GM12878 (cell line): ENCODE data around the gene RTF2. TPM values are rescaled to one million over a fixed set of nuclear protein-coding genes. Genes with fewer than 3 reads are reported as not detected.

Experiments
- ATAC-seq: fragments of 200-7000 bp; cut with Tn5 transposase; 3 replicates; pipeline ENCODE4 v1.9.1; 2020; ENCODE audit warnings: mild to moderate bottlenecking, moderate library complexity
- BruUV-seq: library from RNA; stranded (reverse); fragments of 400-500 nt; replicated peaks from 2 replicates; lab custom pipeline; 2021; lab: Mats Ljungman, UMichigan
- CTCF ChIA-PET: fragments of 300-600 bp; sonication (Branson Sonifier 250); formaldehyde crosslinking; extraction: SDS; loops from one replicate; lab custom pipeline; 2021; ENCODE audit warnings: inconsistent platforms; lab: Yijun Ruan, JAX
- POLR2A ChIA-PET: fragments of 350-600 bp; formaldehyde crosslinking; extraction: SDS; loops from one replicate; lab custom pipeline; 2021; ENCODE audit warnings: inconsistent platforms; lab: Charles Lee
- RAD21 ChIA-PET: fragments of 300-600 bp; sonication (Branson Sonifier 250); formaldehyde crosslinking; loops from one replicate; lab custom pipeline; 2023; ENCODE audit warnings: antibody characterized with exemption; ENCODE audit not compliant: unreplicated experiment; lab: Charles Lee
- SMC1A ChIA-PET: fragments of 300-600 bp; sonication (Branson Sonifier 250); formaldehyde crosslinking; loops from one replicate; lab custom pipeline; 2023; ENCODE audit not compliant: unreplicated experiment, uncharacterized antibody; lab: Charles Lee
- DNase-seq: peaks from one replicate; pipeline ENCODE4 v3.0.0-alpha.2; 2011; ENCODE audit warnings: low read depth, low spot score
- FAIRE-seq: peaks from 3 replicates; lab custom pipeline; 2011; peaks lifted over from hg19 to GRCh38; lab: Jason Lieb, UNC
- H2AFZ ChIP-seq: 2 replicates; pipeline ENCODE4 v1.6.0; 2011; ENCODE audit warnings: low read depth, low read length, control low read depth; ENCODE audit not compliant: control insufficient read depth
- H3K27ac ChIP-seq: 2 replicates; pipeline ENCODE4 v1.5.1; 2011; ENCODE audit warnings: control low read depth; ENCODE audit not compliant: control insufficient read depth, insufficient read depth
- H3K27me3 ChIP-seq, 2 experiments: replicated peaks in 1 of 2; 2 replicates each; pipeline versions ENCODE4 v1.6.0 to v1.6.1; 2011; ENCODE audit warnings: low read length in 1 of 2; ENCODE audit not compliant: control insufficient read depth in 2 of 2, insufficient read depth in 2 of 2
- H3K36me3 ChIP-seq, 2 experiments: 2 replicates each; pipeline ENCODE4 v1.5.1; 2011; ENCODE audit warnings: low read length in 1 of 2; ENCODE audit not compliant: control insufficient read depth in 2 of 2, insufficient read depth in 2 of 2
- H3K4me1 ChIP-seq: 2 replicates; pipeline ENCODE4 v1.6.1; 2011; ENCODE audit warnings: mild to moderate bottlenecking, low read length, moderate library complexity, mixed read lengths; ENCODE audit not compliant: control insufficient read depth, insufficient read depth
- H3K4me2 ChIP-seq: 2 replicates; pipeline ENCODE4 v1.6.0; 2011; ENCODE audit warnings: control low read depth; ENCODE audit not compliant: control insufficient read depth, insufficient read depth
- H3K4me3 ChIP-seq: fragments of 200-600 bp; sonication (generic); 2 replicates; pipeline ENCODE4 v1.5.1; 2016
- H3K79me2 ChIP-seq: 2 replicates; pipeline ENCODE4 v1.6.0; 2011; ENCODE audit warnings: low read length; ENCODE audit not compliant: control insufficient read depth, insufficient read depth
- H3K9ac ChIP-seq: 2 replicates; pipeline ENCODE4 v1.8.0; 2011; ENCODE audit warnings: low read length, control low read depth, mixed read lengths; ENCODE audit not compliant: control insufficient read depth, insufficient read depth
- H3K9me3 ChIP-seq: replicated peaks from 3 replicates; pipeline ENCODE4 v1.5.1; 2011; ENCODE audit warnings: mild to moderate bottlenecking, low read length; ENCODE audit not compliant: control insufficient read depth, insufficient read depth
- H4K20me1 ChIP-seq: 2 replicates; pipeline ENCODE4 v1.6.0; 2011; ENCODE audit not compliant: control insufficient read depth, insufficient read depth
- ATF7 ChIP-seq: fragments of 450-650 bp; IDR thresholded peaks from 2 replicates; pipeline ENCODE4 v1.6.1; 2016; ENCODE audit warnings: low read depth, mild to moderate bottlenecking
- CBX3 ChIP-seq: fragments of 200-600 bp; sonication (generic); IDR thresholded peaks from 2 replicates; pipeline ENCODE4 v1.6.1; 2016; ENCODE audit warnings: low read depth, borderline replicate concordance
- FOXM1 ChIP-seq: IDR thresholded peaks from 2 replicates; pipeline ENCODE4 v1.6.1; 2012; ENCODE audit warnings: low read depth, mild to moderate bottlenecking, inconsistent platforms, low read length, moderate library complexity
- GATAD2B ChIP-seq: fragments of 450-650 bp; conservative IDR thresholded peaks from 2 replicates; pipeline ENCODE4 v1.6.1; 2017; ENCODE audit warnings: low read depth, mild to moderate bottlenecking, moderate library complexity
- HDAC2 ChIP-seq: fragments of 200-600 bp; sonication (generic); IDR thresholded peaks from 2 replicates; pipeline ENCODE4 v1.6.1; 2017
- JUNB ChIP-seq: IDR thresholded peaks from 2 replicates; pipeline ENCODE4 v1.6.1; 2016; ENCODE audit warnings: antibody characterized with exemption, mild to moderate bottlenecking
- KDM1A ChIP-seq: fragments of 200-600 bp; sonication (generic); IDR thresholded peaks from 2 replicates; pipeline ENCODE4 v1.6.1; 2016; ENCODE audit warnings: borderline replicate concordance
- MEF2A ChIP-seq: IDR thresholded peaks from 2 replicates; pipeline ENCODE4 v1.6.1; 2011; ENCODE audit warnings: low read depth, mild to moderate bottlenecking, low read length, moderate library complexity; ENCODE audit not compliant: insufficient read depth
- NFYB ChIP-seq: IDR thresholded peaks from 2 replicates; pipeline ENCODE4 v1.6.1; 2011; ENCODE audit warnings: low read depth, mild to moderate bottlenecking, low read length, improper control_type of control experiment, moderate library complexity; ENCODE audit not compliant: insufficient read depth
- SMAD1 ChIP-seq: fragments of 450-650 bp; IDR thresholded peaks from 2 replicates; pipeline ENCODE4 v1.6.1; 2018; ENCODE audit warnings: mild to moderate bottlenecking, low read depth; ENCODE audit not compliant: partially characterized antibody
- SP1 ChIP-seq: IDR thresholded peaks from one replicate; pipeline ENCODE4 v1.6.1; 2011; ENCODE audit warnings: low read depth, low read length
- SREBF1 ChIP-seq: IDR thresholded peaks from 2 replicates; pipeline ENCODE4 v1.6.1; 2012; ENCODE audit warnings: mild to moderate bottlenecking, low read length
- SREBF2 ChIP-seq: IDR thresholded peaks from 2 replicates; pipeline ENCODE4 v1.6.1; 2012; ENCODE audit warnings: mild to moderate bottlenecking, low read length
- SUZ12 ChIP-seq: fragments of 200-600 bp; sonication (generic); IDR thresholded peaks from one replicate; pipeline ENCODE4 v1.6.1; 2018; ENCODE audit warnings: antibody characterized with exemption, mild to moderate bottlenecking; ENCODE audit not compliant: unreplicated experiment
- YBX1 ChIP-seq: fragments of 450-650 bp; IDR thresholded peaks from 2 replicates; pipeline ENCODE4 v1.6.1; 2016; ENCODE audit warnings: antibody characterized with exemption
- ZNF24 ChIP-seq: fragments of 450-650 bp; IDR thresholded peaks from 2 replicates; pipeline ENCODE4 v1.6.1; 2017; ENCODE audit warnings: antibody characterized with exemption, mild to moderate bottlenecking
- WGBS: methylation state at CpG from one replicate; pipeline ENCODE4 v1.1.6; 2016; ENCODE audit warnings: low lambda C conversion rate; ENCODE audit not compliant: insufficient replicate concordance, insufficient coverage; ENCODE audit errors: missing lambda C conversion rate; 5-methylcytosine and 5-hydroxymethylcytosine counted together
- in situ Hi-C: fragments of 300-500 bp; cut with MboI; formaldehyde crosslinking; loops from 9 replicates; pipeline ENCODE4 v1.14.3; 2018; ENCODE audit warnings: mixed read lengths
- intact Hi-C: fragments of 100-400 bp; cut with micrococcal nuclease; formaldehyde crosslinking; loops from one replicate; pipeline ENCODE4 v1.14.2; 2022; ENCODE audit not compliant: unreplicated experiment
- polyA plus RNA-seq, 11 experiments: library from polyadenylated mRNA; depleted of rRNA in 4 of 11; unstranded in 6 of 11; stranded (reverse) in 5 of 11; fragments of >200 nt; fragmentation: Nextera tagmentation in 4 of 11; fragmentation: Illumina TruSeq in 1 of 11; extraction: Ambion mirVana in 4 of 11; extraction: Trizol in 1 of 11; gene quantifications; 1 replicate in 1 of 11; 2 replicates in 10 of 11; pipeline versions ENCODE4 v1.2.1 to v1.2.3, GENCODE V29; 2011 to 2016; ENCODE audit warnings: inconsistent platforms in 2 of 11, missing spikeins in 2 of 11, low read depth in 1 of 11
- total RNA-seq, 4 experiments: library from RNA; depleted of rRNA in 3 of 4; stranded (reverse); fragments of >200 nt in 3 of 4; fragmentation: Illumina TruSeq in 1 of 4; extraction: Trizol in 1 of 4; gene quantifications; 2 replicates each; pipeline versions ENCODE4 v1.2.1 to v1.2.3, GENCODE V29; 2013 to 2021
- TF ChIP-seq, protein P1 (sequence below): IDR thresholded peaks from 2 replicates; pipeline ENCODE4 v1.6.1; 2012; ENCODE audit warnings: low read depth, low read length, improper control_type of control experiment
- TF ChIP-seq, protein P2 (sequence below): fragments of 450-650 bp; IDR thresholded peaks from 2 replicates; pipeline ENCODE4 v1.6.1; 2016; ENCODE audit warnings: mild to moderate bottlenecking
- TF ChIP-seq, protein P3 (sequence below): fragments of 450-650 bp; IDR thresholded peaks from 2 replicates; pipeline ENCODE4 v1.6.1; 2014; ENCODE audit warnings: mild to moderate bottlenecking
- TF ChIP-seq, protein P4 (sequence below): fragments of 450-650 bp; IDR thresholded peaks from 2 replicates; pipeline ENCODE4 v1.6.1; 2017; ENCODE audit warnings: antibody characterized with exemption, mild to moderate bottlenecking, moderate library complexity

Gene RTF2
- total and polyA plus RNA-seq, 10 of the 15 experiments (the other 5 are each of a cell fraction or from before 2014, with no cell fraction given) = 66.2 to 133 (median 82.9) TPM

DNA sequence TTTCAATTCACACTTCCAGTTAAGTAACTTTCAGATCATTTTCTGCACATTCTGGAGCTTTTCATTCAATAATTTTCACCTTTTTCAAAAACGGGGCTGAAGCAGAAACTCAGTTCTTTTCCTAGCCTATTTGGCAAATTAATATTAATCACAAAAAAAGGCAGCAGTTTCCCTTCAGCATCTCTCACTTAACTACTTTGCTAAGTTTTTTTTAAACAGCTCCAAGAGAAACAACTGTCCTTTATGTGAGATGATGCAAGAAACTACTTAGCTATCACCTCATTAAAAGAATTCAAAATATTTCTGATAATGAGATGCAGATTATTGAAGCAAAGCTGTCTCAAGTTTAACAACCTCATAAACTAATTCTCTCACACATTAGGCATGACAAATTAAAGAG is 44.5 kb upstream of the RTF2 start:
- H3K9me3 ChIP-seq = no peaks in the 10 kb centered on the region
- no peak overlapping the region for H3K4me3 ChIP-seq
- H3K9ac ChIP-seq = no peak overlapping the region
- no peak for ATAC-seq
- peaks cover 7% of the 10 kb centered on the region for H3K4me1 ChIP-seq
- H3K4me2 ChIP-seq = no peak overlapping the region
- no peak for DNase-seq
- no peaks in the 10 kb centered on the region for H3K36me3 ChIP-seq
- in situ Hi-C loops (no loop called here), intact Hi-C loops (no loop called here)
- H3K79me2 ChIP-seq = no peaks in the 10 kb centered on the region
- H3K27ac ChIP-seq = no peak overlapping the region
- no peaks in the 10 kb centered on the region for H4K20me1 ChIP-seq
- no peak for FAIRE-seq
- no TSS peak for BruUV-seq
- CTCF ChIA-PET = interaction anchor here (1.5 kb wide), 1 partner anchor 11 kb away, joined by 6 read pairs; the partner anchor contains the start of gene CASS4
- H2AFZ ChIP-seq = no peak overlapping the region
- TF ChIP-seq YBX1 = no peak
- no peak for TF ChIP-seq GATAD2B
- no peak for TF ChIP-seq FOXM1
- TF ChIP-seq SMAD1 = no peak
- TF ChIP-seq KDM1A = no peak
- TF ChIP-seq, protein P1, sequence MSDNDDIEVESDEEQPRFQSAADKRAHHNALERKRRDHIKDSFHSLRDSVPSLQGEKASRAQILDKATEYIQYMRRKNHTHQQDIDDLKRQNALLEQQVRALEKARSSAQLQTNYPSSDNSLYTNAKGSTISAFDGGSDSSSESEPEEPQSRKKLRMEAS = no peak
- TF ChIP-seq HDAC2 = no peak
- TF ChIP-seq SP1 = no peak
- no peak for TF ChIP-seq ATF7
- no peak for TF ChIP-seq MEF2A
- TF ChIP-seq ZNF24 = no peak
- TF ChIP-seq, protein P2, sequence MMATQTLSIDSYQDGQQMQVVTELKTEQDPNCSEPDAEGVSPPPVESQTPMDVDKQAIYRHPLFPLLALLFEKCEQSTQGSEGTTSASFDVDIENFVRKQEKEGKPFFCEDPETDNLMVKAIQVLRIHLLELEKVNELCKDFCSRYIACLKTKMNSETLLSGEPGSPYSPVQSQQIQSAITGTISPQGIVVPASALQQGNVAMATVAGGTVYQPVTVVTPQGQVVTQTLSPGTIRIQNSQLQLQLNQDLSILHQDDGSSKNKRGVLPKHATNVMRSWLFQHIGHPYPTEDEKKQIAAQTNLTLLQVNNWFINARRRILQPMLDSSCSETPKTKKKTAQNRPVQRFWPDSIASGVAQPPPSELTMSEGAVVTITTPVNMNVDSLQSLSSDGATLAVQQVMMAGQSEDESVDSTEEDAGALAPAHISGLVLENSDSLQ = no peak
- TF ChIP-seq SUZ12 = no peak
- no peak for TF ChIP-seq SREBF1
- TF ChIP-seq JUNB = no peak
- TF ChIP-seq, protein P3, sequence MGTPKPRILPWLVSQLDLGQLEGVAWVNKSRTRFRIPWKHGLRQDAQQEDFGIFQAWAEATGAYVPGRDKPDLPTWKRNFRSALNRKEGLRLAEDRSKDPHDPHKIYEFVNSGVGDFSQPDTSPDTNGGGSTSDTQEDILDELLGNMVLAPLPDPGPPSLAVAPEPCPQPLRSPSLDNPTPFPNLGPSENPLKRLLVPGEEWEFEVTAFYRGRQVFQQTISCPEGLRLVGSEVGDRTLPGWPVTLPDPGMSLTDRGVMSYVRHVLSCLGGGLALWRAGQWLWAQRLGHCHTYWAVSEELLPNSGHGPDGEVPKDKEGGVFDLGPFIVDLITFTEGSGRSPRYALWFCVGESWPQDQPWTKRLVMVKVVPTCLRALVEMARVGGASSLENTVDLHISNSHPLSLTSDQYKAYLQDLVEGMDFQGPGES = no peak
- TF ChIP-seq, protein P4, sequence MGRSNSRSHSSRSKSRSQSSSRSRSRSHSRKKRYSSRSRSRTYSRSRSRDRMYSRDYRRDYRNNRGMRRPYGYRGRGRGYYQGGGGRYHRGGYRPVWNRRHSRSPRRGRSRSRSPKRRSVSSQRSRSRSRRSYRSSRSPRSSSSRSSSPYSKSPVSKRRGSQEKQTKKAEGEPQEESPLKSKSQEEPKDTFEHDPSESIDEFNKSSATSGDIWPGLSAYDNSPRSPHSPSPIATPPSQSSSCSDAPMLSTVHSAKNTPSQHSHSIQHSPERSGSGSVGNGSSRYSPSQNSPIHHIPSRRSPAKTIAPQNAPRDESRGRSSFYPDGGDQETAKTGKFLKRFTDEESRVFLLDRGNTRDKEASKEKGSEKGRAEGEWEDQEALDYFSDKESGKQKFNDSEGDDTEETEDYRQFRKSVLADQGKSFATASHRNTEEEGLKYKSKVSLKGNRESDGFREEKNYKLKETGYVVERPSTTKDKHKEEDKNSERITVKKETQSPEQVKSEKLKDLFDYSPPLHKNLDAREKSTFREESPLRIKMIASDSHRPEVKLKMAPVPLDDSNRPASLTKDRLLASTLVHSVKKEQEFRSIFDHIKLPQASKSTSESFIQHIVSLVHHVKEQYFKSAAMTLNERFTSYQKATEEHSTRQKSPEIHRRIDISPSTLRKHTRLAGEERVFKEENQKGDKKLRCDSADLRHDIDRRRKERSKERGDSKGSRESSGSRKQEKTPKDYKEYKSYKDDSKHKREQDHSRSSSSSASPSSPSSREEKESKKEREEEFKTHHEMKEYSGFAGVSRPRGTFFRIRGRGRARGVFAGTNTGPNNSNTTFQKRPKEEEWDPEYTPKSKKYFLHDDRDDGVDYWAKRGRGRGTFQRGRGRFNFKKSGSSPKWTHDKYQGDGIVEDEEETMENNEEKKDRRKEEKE = no peak
- no peak for TF ChIP-seq NFYB
- no peak for TF ChIP-seq CBX3
- TF ChIP-seq SREBF2 = no peak
- RAD21 ChIA-PET = no interaction called here
- WGBS = 68% methylated on average over 1 of the region's 1 CpG
- POLR2A ChIA-PET = no interaction called here
- no peaks in the 10 kb centered on the region for H3K27me3 ChIP-seq
- SMC1A ChIA-PET = interaction anchor here (1.2 to 1.7 kb wide), 4 partner anchors 8 to 68 kb away, joined by 3 to 4 read pairs (median 4); partner anchors contain the start of gene CASS4
